COR-L47 (cell line): Measurements from ENCODE around the gene SLC34A1.

ENCODE experiments used
- DNase-seq: peaks from one replicate; lab custom pipeline; 2025; lab: John Stamatoyannopoulos, UW

Gene SLC34A1

DNA sequence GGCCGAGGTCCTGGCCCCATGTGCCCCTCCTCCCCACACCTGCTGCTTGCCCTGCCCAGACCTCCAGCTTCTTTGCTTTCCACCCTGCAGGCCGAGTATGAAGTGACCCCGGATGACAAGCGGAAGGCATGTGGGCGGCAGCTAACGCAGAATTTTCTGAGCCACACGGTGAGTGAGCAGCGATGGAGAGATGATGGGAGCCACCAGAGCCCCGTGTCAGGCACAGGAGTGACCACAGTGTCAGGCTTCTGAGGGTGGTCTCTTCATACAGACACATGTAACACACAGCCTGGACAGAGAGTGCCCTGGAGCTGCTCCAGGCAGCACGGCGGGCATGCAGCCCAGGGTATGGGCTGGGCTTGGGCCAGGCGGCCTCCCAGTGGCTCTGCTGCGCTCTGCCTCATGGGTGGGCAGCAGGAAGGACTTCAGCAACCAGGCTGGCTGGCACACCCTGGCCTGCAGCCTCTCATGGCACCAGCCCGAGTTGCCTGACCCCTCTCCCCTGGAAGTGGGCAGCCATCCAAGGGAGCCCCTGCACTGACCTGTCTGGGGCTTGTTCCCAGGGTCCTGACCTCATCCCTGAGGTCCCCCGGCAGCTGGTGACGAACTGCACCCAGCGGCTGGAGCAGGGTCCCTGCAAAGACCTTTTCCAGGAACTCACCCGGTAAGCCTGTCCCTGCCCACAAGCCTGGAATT lies 48.1 kb downstream of the SLC34A1 start:
- DNase-seq = no peak

DNA sequence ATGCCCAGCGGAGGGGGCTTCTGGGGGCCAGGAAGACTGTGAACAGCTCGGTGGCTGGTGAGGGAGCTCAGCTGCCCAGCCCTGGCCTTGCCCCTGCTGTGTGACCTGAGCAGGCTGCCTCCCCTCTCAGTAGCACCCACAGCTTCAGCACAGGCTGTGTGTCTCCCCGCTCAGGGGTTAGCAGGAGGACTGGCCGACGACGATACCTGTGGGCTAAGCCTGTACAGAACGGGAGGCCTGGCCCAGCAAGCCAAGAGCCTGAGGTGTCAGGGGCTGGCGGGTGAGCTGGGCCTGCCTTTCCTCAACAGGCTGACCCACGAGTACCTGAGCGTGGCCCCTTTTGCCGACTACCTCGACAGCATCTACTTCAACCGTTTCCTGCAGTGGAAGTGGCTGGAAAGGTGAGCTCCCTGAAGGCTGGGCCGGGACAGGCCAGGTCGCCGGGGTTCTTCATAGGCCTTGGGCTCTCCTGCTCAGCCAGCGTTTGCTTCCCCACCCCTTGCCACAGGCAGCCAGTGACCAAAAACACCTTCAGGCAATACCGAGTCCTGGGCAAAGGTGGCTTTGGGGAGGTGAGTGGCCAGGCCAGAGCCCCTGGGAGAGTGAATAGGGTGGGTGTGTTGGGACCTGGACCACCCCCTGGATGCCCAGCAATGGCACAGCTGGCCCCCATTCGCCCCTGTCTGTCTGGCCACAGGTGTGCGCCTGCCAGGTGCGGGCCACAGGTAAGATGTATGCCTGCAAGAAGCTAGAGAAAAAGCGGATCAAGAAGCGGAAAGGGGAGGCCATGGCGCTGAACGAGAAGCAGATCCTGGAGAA lies 48.8 kb downstream of the SLC34A1 start:
- no peak for DNase-seq

DNA sequence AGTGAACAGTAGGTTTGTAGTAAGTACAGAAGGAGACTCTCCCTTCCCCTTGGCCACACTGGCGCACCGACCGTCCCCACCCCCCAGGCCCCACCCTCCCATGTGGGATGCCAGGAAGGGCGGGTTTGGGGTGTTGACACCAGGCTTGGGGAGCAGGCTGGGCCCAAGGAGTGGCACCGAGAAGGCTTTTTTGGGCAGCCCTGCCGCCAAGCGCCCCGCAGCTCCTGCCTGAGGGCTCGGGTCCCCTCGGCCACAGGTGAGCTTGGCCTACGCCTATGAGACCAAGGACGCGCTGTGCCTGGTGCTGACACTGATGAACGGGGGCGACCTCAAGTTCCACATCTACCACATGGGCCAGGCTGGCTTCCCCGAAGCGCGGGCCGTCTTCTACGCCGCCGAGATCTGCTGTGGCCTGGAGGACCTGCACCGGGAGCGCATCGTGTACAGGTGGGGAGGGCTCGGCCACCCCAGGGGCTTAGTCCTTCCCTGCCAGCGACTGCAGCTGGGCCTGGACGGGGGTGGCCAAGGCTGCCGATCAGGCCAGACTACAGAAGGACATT lies 49.5 kb downstream of the SLC34A1 start:
- no peak for DNase-seq

DNA sequence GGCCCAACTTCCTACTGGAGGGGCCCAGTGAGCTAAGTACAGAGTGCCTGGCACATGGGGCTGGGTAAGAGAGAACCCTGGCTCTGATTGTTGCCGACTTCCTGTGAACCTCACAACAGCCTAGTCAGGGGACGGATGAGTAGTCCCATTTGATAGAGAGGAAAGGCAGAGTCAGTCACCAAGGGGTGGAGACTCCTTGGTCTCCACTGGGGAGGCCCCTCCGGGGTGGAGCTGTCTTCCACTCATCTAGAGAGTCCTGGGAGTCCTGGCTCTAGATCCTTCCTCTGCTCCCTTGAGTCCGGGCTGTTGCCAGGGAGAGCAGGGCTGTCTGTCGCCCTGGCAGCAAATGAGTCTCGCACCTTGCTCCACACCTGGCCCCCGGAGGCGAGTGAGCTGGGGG lies 50.2 kb downstream of the SLC34A1 start:
- no peak for DNase-seq

DNA sequence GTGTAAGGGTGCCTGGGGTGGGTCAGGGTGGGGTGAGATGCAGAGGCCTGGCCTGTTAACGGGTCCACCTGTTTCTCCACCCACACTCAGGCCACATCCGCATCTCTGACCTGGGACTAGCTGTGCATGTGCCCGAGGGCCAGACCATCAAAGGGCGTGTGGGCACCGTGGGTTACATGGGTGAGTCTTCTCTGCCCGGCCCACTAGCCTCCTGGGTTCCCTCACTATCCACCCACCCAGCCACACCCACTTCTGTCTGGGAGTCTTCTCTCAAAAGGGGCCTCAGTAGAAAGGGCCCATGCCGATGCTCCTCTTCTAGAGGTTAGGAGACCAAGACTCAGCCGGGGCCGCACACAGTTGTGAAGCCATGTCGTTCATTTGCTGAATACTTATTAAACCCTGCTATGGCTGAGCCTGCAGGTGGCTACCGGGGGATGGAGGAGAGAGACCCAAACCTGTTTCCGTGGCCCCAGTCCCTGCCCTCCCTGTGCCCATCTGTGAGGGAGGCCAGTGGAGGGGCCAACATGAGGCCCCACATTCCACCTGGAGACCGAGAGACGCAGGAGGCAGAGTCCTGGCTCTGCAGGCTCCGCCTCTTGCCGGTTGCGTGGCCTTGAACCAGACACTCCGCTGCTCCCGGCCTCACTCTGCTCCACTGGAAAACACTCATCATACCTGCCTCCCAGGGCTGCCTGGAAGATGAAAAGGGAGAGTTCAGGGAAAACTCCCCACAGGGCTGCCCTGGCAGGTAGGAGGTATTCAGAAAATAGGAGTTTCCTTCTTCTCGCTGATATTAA lies 50.9 kb downstream of the SLC34A1 start:
- no peak for DNase-seq

DNA sequence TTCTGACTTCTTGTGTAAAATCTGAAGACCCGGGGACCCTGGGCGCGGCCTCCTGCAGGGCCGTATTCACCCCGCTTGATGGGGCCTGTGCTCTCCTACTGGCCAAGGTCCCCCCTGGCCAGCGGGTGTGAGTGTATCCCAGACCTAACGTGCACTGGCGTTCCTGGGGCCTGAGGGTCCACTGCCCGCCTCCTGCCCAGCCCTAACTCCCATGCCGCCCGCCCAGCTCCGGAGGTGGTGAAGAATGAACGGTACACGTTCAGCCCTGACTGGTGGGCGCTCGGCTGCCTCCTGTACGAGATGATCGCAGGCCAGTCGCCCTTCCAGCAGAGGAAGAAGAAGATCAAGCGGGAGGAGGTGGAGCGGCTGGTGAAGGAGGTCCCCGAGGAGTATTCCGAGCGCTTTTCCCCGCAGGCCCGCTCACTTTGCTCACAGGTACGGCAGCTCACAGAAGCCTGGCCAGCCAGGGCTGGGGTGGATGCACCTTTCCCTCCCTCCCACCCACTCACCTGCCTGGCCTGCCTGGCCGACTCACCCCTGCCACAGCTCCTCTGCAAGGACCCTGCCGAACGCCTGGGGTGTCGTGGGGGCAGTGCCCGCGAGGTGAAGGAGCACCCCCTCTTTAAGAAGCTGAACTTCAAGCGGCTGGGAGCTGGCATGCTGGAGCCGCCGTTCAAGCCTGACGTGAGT lies 51.8 kb downstream of the SLC34A1 start:
- no peak for DNase-seq

DNA sequence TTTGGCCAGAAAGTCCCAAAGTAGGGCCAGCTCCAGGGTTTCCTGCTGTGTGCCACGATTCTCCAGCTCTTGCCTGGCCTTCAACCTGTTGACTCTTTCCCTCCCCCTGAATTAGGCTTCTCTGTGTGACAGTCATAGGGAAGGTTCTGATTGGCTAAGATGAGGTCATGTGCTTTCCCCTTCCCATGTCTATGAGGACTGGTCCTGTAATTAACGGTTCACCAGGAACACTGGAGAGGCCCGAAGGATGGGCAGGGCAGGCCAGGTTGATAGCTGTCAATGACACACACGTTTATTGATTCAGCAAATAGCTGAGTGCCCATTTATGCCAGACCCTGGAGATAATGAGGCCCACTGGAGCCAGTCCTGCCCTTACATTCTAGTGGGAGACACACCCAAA lies 53.4 kb downstream of the SLC34A1 start:
- no peak for DNase-seq

DNA sequence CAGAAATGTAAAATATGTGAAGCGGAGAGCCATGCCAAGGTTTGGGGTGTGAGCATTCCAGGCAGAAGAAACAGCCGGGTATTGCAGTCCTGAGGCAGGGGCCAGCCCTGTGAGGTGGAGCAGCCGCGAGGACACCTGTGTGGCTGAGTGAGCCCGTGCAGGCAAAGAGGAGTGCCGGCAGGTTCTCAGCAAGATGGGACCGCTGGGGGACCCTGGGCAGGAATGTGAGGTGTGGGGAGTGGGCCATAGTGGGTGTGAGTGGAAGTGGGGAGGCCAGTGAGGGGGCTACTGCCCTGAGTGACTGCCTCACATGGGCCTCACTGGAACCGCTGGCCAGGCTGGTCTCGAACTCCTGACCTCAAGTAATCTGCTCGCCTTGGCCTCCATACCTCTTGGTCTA lies 54.2 kb downstream of the SLC34A1 start:
- DNase-seq = no peak

DNA sequence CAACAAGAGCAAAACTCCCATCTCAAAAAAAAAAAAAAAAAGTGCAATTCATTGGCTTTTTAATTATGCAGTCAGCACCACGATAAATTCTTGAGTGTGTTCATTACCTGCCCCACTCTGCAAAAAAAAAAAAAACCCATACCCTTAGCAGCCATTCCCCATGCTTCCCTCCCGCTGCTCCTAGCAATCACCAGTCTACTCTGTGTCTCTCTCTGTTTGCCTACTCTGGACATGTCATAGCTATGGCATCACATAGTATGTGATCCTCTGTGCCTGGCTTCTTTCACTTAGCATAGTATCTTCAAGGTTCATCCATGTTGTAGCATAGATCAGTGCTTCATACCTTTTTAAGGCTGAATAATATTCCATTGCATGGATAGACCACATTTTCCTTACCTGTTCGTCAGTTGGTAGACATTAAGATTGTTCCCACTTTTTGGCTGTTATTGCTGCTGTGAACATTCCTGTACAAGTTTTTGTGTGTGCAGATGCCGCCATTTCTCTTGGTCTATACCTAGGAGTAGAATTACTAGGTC lies 55.4 kb downstream of the SLC34A1 start:
- no peak for DNase-seq

DNA sequence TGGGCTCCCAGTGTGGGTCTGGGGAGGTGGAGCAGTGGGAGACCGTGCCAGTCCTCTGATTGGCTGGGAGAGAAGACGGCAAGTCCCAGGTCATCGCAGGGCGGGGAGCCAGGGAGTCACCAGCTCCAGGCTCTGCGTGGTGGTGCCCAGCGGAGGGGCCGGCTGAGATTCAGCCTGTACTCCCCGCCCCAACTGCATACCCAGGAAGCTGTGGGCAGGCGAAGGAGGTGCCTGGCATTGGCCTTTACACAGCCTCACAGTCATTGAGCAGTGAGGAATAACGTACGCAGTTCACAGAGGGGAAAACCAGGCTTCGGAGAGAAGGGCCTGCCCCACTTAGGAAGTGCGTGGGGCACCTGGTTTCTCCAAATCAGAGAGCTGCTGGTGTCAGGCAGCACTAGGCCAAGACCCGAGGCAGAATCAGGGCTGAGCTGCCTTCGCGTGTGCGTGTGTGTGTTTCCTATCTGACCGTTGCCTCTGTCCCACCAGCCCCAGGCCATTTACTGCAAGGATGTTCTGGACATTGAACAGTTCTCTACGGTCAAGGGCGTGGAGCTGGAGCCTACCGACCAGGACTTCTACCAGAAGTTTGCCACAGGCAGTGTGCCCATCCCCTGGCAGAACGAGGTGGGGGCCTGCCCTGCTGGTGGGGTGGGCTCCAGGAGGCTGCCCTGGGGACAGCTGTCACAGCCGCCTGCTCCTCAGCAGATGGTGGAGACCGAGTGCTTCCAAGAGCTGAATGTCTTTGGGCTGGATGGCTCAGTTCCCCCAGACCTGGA lies 56.2 kb downstream of the SLC34A1 start:
- DNase-seq = no peak

DNA sequence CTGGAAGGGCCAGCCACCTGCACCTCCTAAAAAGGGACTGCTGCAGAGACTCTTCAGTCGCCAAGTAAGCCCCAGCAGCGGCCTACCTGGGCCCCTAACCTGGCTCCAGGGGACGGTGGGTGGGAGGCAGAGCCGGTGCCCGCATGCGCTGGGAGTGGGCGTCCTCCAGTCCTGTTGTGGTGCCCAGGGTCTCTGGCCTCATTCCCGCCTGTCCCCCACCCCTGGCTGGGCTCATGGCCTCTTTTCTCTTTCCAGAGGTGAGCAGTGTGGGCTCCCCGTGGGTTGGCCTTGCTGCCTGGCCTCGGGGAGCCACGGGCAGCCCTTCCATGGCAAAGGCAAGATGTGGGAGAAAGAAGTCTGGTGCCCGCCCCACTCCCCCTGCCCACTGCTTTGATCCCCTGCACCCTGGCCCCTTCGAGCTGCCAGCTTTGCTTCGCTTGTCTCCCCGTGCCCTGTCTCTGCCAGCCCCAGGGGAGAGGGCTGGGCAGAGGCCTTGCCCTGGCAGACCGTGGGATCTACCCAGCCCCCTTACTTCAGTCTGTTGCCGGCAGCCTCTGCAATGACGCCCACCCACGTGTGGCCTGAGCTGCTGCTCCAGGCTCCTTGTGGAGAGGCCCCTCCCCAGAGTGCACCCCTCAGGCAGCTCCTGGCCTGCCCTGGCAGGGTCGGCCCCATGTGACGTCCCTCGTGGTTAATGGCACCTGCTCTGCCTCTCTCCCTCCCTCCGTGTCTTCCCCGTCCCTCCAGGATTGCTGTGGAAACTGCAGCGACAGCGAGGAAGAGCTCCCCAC lies 57.0 kb downstream of the SLC34A1 start:
- DNase-seq = no peak

DNA sequence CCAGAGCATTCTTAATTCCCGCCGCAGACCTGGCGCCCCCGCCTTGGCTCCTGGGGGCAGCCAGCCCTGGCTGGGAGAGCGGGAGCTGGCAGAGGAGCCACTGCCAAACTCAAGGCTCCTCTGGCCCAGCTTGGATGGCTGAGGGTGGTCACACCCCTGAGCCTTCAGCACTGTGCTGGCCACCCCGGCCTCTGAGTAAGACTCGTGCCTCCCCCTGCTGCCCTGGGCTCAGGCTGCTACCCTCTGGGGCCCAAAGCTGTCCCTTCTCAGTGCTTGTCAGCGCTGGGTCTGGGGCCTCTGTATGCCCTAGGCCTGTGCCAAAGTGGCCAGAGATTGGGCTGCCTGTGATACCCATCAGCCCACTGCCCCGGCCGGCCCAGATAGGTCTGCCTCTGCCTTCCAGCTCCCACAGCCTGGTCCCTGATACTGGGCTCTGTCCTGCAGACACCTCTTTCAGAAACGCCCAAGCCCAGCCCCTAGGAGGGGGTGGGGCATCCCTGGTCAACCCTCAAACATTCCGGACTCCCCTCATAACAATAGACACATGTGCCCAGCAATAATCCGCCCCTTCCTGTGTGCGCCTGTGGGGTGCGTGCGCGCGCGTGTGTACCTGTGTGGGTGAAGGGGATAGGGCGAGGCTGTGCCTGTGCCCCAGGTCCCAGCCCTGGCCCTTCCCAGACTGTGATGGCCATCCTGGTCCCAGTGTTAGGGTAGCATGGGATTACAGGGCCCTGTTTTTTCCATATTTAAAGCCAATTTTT lies 58.0 kb downstream of the SLC34A1 start:
- no peak for DNase-seq

DNA sequence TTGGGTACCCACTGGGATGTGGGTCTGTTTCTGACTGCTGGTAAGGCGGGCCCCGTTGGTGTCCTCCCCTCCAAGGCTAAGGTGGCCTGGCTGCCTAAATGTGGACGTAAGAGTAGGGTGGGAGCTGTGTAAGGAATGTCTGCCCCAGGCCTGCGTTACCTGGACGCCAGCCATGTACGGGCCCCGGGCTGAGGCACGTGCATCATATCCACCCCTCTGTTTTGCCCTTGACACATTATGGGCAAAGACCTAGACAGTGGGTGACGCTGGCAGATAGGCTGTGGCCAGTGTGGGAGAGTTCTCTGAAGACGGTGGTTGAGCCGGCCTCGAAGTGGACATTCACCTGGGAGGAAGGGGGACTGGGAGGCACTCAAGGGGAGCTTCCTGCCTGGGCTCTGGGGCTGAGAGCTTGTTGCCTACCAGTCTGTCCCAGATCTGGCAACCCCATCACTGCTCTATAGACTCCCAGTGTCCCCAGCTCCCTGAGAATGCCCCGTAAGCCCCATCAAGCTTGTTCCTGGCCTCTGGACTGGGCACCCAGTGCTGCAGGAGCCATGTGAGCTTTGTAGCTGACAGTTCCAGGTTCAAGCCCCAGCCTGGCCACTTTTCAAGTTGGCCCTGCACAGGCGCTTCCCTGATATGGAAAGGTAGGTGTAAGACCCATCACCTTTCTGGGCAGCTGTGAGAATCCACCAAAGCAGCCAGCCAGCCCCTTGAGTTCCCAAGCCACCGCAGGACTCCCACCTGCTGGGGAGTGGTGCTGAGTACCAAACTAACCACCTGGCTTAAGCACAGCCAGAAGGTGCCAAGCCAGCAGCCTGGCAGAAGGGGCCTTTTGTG lies 59.1 kb downstream of the SLC34A1 start:
- DNase-seq = no peak

DNA sequence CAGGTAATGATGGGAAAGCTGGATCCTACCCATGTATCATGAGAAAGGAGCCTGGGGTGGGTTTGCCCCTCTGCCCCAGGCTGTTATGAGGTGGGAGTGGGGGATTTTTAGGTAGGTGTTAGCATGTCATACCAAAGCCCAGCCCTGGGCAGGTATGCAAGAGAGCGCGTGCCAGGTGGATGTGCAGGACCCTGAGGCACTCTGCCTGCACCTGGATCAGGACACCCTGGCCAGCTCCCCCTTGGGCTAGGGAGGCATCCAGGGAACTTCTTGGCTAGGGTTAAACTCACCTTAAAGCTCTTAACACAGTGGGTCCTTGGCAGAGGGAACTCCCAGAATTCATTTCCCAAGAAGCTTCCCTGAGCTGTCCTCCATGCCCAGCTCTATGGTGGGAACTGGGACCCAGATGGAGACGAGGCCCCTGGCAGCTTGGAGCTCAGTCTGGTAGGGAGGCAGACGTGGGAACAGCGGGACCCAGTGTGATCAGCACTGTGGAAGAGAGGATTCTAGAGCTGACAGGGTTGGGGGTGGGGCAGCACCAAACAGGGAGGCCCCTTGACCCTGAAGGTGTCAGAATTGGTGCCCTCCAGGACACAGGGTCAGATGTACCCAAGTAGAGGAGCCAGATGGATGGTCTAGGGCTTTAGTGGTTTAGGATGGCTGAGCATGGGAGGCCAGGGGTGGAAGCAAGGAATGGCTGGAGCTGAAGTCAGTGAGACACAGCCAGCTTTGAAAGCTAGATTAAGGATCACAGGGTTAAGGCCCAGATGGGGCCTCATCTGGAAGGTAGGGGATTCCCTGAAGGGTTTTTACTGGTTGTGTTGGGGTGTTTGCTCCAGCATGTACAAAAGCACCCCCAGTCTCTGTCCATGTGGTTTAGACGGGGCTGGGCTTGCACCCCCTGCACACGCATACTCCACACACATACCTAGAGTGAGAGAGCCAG lies 60.1 kb downstream of the SLC34A1 start:
- DNase-seq = no peak

DNA sequence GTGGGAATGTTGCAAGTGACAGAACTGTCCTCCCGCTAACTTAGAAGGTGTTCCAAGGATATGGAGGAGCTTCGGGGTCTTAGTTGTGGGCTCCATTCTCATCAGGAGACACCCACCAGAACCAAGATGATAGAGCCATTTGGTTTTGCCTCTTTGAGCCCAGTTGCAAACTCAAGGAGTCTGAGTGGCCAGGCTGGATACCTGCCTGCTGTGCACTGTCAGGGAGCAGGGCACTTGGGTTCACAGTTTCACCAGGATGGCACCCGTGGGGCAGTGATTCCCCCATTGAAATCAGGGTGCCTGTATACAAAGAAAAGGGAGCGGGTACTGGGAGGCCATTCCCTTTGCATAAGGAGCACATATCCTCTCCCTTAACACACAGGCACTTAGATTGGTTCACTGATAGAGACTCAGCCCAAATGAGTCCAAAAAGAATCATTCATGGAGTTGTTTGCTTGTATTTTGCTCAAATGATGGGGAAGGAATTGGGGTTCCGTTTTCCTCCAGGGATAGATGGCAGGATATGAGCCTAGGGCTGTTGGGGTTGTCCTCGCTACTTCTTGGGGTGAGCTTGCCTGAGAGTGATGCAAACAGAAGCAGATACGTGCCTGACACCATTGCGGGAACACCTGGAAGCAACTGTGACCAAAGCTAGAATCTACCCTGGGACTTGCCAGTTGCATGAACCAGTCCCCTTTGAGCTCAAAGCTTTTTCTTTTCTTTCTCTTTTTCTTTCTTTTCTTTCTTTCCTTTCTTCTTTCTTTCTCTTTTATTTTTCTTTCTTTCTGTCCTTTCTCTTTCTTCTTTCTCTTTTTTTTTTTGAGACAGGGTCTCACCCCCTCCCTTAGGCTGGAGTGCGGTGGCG lies 61.0 kb downstream of the SLC34A1 start:
- no peak for DNase-seq

DNA sequence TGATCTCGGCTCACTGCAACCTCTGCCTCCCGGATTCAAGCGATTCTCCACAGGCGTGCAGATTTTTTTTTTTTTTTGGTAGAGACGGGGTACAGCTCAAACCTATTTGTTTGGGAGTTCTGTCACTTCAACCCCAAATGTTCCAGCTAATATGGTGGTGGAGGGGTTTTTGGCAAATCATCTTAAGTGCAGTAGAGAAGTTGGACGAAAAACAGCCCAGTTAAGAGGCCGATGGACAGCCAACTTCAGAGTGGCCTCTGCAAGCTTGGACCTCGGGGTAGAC lies 61.6 kb downstream of the SLC34A1 start:
- no peak for DNase-seq
